Measurements from ENCODE around the gene KRTAP5-7. TPM values are rescaled to one million over a fixed set of nuclear protein-coding genes. Genes with fewer than 3 reads are reported as not detected.

The KRTAP5-7 gene
- total and polyA plus RNA-seq, 2 experiments from 2014 or later = not detected

GRCh38 chr11:71538666-71538990 is 11.6 kb downstream of the KRTAP5-7 start:
- ATAC-seq (no peak), DNase-seq (ENCODE audit: low spot score) (no peak)
- Mint-ChIP-seq H3K4me3 (no peak overlapping the region), H3K27me3 (ENCODE audit: insufficient read depth, low read depth, poor library complexity) (peaks cover 6% of the 10 kb centered on the region), H3K27ac (no peak overlapping the region), H3K4me1 (no peaks in the 10 kb centered on the region; the same call in 2 of the 3 replicates), H3K9me3 (peaks cover 9% of the 10 kb centered on the region), H3K36me3 (ENCODE audit: low read depth) (peaks cover 8% of the 10 kb centered on the region; the same call in 1 of the 3 replicates)
- Histone ChIP-seq H4K20me1 (replicated peaks; ENCODE audit: insufficient read depth) (no peaks in the 10 kb centered on the region; the same call in 1 of the 2 replicates), H3K27ac (ENCODE audit: low read depth) (no peak overlapping the region), H3K4me3 (no peak overlapping the region), H3K4me1 (ENCODE audit: insufficient read depth) (no peaks in the 10 kb centered on the region), H3K9me2 (ENCODE audit: insufficient read depth) (no peaks in the 10 kb centered on the region), H3K36me3 (ENCODE audit: insufficient read depth) (no peaks in the 10 kb centered on the region), H3F3A (replicated peaks; ENCODE audit: low read depth) (no peaks in the 10 kb centered on the region), H3K27me3 (ENCODE audit: insufficient read depth) (no peaks in the 10 kb centered on the region), H2AFZ (no peak overlapping the region), H3K79me2 (replicated peaks; ENCODE audit: insufficient read depth) (no peaks in the 10 kb centered on the region), H3K4me2 (no peak overlapping the region)
- no peak for TF ChIP-seq NANOG (IDR thresholded peaks at IDR 0.05; ENCODE audit: borderline replicate concordance)
- TF ChIP-seq, protein P1, sequence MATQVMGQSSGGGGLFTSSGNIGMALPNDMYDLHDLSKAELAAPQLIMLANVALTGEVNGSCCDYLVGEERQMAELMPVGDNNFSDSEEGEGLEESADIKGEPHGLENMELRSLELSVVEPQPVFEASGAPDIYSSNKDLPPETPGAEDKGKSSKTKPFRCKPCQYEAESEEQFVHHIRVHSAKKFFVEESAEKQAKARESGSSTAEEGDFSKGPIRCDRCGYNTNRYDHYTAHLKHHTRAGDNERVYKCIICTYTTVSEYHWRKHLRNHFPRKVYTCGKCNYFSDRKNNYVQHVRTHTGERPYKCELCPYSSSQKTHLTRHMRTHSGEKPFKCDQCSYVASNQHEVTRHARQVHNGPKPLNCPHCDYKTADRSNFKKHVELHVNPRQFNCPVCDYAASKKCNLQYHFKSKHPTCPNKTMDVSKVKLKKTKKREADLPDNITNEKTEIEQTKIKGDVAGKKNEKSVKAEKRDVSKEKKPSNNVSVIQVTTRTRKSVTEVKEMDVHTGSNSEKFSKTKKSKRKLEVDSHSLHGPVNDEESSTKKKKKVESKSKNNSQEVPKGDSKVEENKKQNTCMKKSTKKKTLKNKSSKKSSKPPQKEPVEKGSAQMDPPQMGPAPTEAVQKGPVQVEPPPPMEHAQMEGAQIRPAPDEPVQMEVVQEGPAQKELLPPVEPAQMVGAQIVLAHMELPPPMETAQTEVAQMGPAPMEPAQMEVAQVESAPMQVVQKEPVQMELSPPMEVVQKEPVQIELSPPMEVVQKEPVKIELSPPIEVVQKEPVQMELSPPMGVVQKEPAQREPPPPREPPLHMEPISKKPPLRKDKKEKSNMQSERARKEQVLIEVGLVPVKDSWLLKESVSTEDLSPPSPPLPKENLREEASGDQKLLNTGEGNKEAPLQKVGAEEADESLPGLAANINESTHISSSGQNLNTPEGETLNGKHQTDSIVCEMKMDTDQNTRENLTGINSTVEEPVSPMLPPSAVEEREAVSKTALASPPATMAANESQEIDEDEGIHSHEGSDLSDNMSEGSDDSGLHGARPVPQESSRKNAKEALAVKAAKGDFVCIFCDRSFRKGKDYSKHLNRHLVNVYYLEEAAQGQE (IDR thresholded peaks at IDR 0.05; ENCODE audit: unreplicated experiment) = no peak
- TF ChIP-seq, protein P2, sequence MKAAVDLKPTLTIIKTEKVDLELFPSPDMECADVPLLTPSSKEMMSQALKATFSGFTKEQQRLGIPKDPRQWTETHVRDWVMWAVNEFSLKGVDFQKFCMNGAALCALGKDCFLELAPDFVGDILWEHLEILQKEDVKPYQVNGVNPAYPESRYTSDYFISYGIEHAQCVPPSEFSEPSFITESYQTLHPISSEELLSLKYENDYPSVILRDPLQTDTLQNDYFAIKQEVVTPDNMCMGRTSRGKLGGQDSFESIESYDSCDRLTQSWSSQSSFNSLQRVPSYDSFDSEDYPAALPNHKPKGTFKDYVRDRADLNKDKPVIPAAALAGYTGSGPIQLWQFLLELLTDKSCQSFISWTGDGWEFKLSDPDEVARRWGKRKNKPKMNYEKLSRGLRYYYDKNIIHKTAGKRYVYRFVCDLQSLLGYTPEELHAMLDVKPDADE (IDR thresholded peaks at IDR 0.05) = no peak
- TF ChIP-seq POLR2AphosphoS5 (IDR thresholded peaks at IDR 0.05; ENCODE audit: low read depth) = no peak
- TF ChIP-seq STAT1 (IDR thresholded peaks at IDR 0.05; ENCODE audit: unreplicated experiment) = no peak
- no peak for TF ChIP-seq EZH2phosphoT487 (IDR thresholded peaks at IDR 0.05; ENCODE audit: unreplicated experiment)
- no peak for TF ChIP-seq ZNF114 (CRISPR knock-in tag; IDR thresholded peaks at IDR 0.05)
- no peak for TF ChIP-seq ZNF462 (CRISPR knock-in tag; IDR thresholded peaks at IDR 0.05)
- no peak for TF ChIP-seq CREB1 (CRISPR knock-in tag; IDR thresholded peaks at IDR 0.05; ENCODE audit: low read depth)
- no peak for TF ChIP-seq ZNF331 (CRISPR knock-in tag; IDR thresholded peaks at IDR 0.05; ENCODE audit: low read depth)
- TF ChIP-seq JUNB (IDR thresholded peaks at IDR 0.05; ENCODE audit: unreplicated experiment) = no peak
- TF ChIP-seq, protein P3, sequence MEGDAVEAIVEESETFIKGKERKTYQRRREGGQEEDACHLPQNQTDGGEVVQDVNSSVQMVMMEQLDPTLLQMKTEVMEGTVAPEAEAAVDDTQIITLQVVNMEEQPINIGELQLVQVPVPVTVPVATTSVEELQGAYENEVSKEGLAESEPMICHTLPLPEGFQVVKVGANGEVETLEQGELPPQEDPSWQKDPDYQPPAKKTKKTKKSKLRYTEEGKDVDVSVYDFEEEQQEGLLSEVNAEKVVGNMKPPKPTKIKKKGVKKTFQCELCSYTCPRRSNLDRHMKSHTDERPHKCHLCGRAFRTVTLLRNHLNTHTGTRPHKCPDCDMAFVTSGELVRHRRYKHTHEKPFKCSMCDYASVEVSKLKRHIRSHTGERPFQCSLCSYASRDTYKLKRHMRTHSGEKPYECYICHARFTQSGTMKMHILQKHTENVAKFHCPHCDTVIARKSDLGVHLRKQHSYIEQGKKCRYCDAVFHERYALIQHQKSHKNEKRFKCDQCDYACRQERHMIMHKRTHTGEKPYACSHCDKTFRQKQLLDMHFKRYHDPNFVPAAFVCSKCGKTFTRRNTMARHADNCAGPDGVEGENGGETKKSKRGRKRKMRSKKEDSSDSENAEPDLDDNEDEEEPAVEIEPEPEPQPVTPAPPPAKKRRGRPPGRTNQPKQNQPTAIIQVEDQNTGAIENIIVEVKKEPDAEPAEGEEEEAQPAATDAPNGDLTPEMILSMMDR (conservative IDR thresholded peaks at IDR 0.05; ENCODE audit: low read depth in 2 of 2) = no peak
- no peak for TF ChIP-seq EZH2 (IDR thresholded peaks at IDR 0.05; ENCODE audit: low read depth, unreplicated experiment)
